HCT116 (cell line): ENCODE measurements around the gene GRIA2. TPM values are rescaled to one million over a fixed set of nuclear protein-coding genes. Genes with fewer than 3 reads are reported as not detected.

Experiments used
- ATAC-seq: fragments of 200-7000 bp; cut with Tn5 transposase; 2 replicates; pipeline ENCODE4 v1.9.1; 2020; ENCODE audit warnings: mild to moderate bottlenecking, moderate library complexity
- BruUV-seq: library from RNA; stranded (reverse); fragments of 400-500 nt; replicated peaks from 2 replicates; lab custom pipeline; 2021; lab: Mats Ljungman, UMichigan
- CTCF ChIA-PET: fragments of 300-600 bp; sonication (Branson Sonifier 250); formaldehyde crosslinking; loops from one replicate; lab custom pipeline; 2021; ENCODE audit warnings: antibody characterized with exemption; lab: Charles Lee
- POLR2A ChIA-PET: fragments of 300-600, 350-600 bp; sonication (Branson Sonifier 250); formaldehyde crosslinking; loops from one replicate; lab custom pipeline; 2021; ENCODE audit warnings: antibody characterized with exemption; lab: Charles Lee
- RAD21 ChIA-PET, 2 experiments: fragments of 300-600 bp; sonication (Branson Sonifier 250); formaldehyde crosslinking; loops; one replicate each; lab custom pipeline; 2023; ENCODE audit warnings: low total read pairs in 2 of 2; ENCODE audit not compliant: uncharacterized antibody in 2 of 2, unreplicated experiment in 2 of 2, low non-redundant PET in 1 of 2; lab: Charles Lee
- DNase-seq: peaks from one replicate; pipeline ENCODE4 v3.0.0-alpha.2; 2010; ENCODE audit warnings: low read depth, low spot score
- H2AFZ ChIP-seq: fragments of 200-600 bp; shearing (Covaris generic), sonication (generic); 2 replicates; pipeline ENCODE4 v1.6.1; 2017; ENCODE audit warnings: low read depth, mixed run types, mixed read lengths, antibody characterized with exemption, low read length; ENCODE audit not compliant: poor library complexity, severe bottlenecking
- H3K27ac ChIP-seq: 2 replicates; pipeline ENCODE4 v1.5.1; 2012; ENCODE audit warnings: low read depth, low read length
- H3K27me3 ChIP-seq: fragments of 200-600 bp; sonication (generic); 2 replicates; pipeline ENCODE4 v1.6.1; 2016; ENCODE audit warnings: mixed run types, low read length, mixed read lengths; ENCODE audit not compliant: insufficient read depth
- H3K36me3 ChIP-seq, 2 experiments: fragments of 200-500 bp in 1 of 2; fragments of 200-600 bp in 1 of 2; sonication (Bioruptor generic) in 1 of 2; sonication (generic) in 1 of 2; 2 replicates each; pipeline versions ENCODE4 v1.5.1 to v1.6.1; 2014 to 2016; ENCODE audit warnings: low read length in 2 of 2, inconsistent platforms in 1 of 2, mixed read lengths in 1 of 2, mixed run types in 1 of 2; ENCODE audit not compliant: insufficient read depth in 2 of 2, control insufficient read depth in 1 of 2
- H3K4me1 ChIP-seq, 2 experiments: fragments of 200-600 bp in 1 of 2; sonication (generic) in 1 of 2; 2 replicates each; pipeline versions ENCODE4 v1.5.1 to v1.6.1; 2012 to 2017; ENCODE audit warnings: low read length in 2 of 2, inconsistent platforms in 1 of 2, mild to moderate bottlenecking in 1 of 2, mixed read lengths in 1 of 2, mixed run types in 1 of 2, moderate library complexity in 1 of 2; ENCODE audit not compliant: insufficient read depth in 2 of 2, control insufficient read depth in 1 of 2
- H3K4me2 ChIP-seq: fragments of 200-600 bp; sonication (generic); 2 replicates; pipeline ENCODE4 v1.6.1; 2017; ENCODE audit warnings: mixed run types, low read length, mixed read lengths
- H3K4me3 ChIP-seq, 2 experiments: fragments of 200-600 bp in 1 of 2; sonication (generic) in 1 of 2; replicated peaks in 1 of 2; 2 replicates each; pipeline ENCODE4 v1.5.1; 2011 to 2016; ENCODE audit warnings: low read length in 2 of 2, control low read depth in 1 of 2, low read depth in 1 of 2, mild to moderate bottlenecking in 1 of 2, mixed read lengths in 1 of 2, mixed run types in 1 of 2
- H3K79me2 ChIP-seq: fragments of 200-600 bp; sonication (generic); 2 replicates; pipeline ENCODE4 v1.6.1; 2017; ENCODE audit warnings: mild to moderate bottlenecking, mixed run types, low read length, moderate library complexity, mixed read lengths; ENCODE audit not compliant: insufficient read depth
- H3K9ac ChIP-seq: fragments of 200-600 bp; sonication (generic); 2 replicates; pipeline ENCODE4 v1.6.1; 2016; ENCODE audit warnings: low read length, mixed read lengths
- H3K9me2 ChIP-seq: fragments of 200-600 bp; sonication (generic), shearing (Covaris generic); 2 replicates; pipeline ENCODE4 v1.6.1; 2017; ENCODE audit warnings: mixed run types, mild to moderate bottlenecking, moderate library complexity; ENCODE audit not compliant: insufficient read depth
- H3K9me3 ChIP-seq, 2 experiments: fragments of 200-500 bp in 1 of 2; fragments of 200-600 bp in 1 of 2; sonication (Bioruptor generic) in 1 of 2; sonication (generic) in 1 of 2; 2 replicates each; pipeline ENCODE4 v1.6.1; 2014 to 2017; ENCODE audit warnings: low read length in 2 of 2, mixed read lengths in 2 of 2, inconsistent platforms in 1 of 2, low read depth in 1 of 2, mild to moderate bottlenecking in 1 of 2, mixed run types in 1 of 2, moderate library complexity in 1 of 2; ENCODE audit not compliant: control insufficient read depth in 1 of 2, insufficient read depth in 1 of 2
- H4K20me1 ChIP-seq: fragments of 200-600 bp; sonication (generic), shearing (Covaris generic); 2 replicates; pipeline ENCODE4 v1.6.1; 2017; ENCODE audit warnings: mixed run types, mild to moderate bottlenecking, moderate library complexity; ENCODE audit not compliant: insufficient read depth
- ATF3 ChIP-seq: IDR thresholded peaks from 2 replicates; pipeline ENCODE4 v1.6.1; 2012
- CEBPB ChIP-seq: IDR thresholded peaks from 2 replicates; pipeline ENCODE4 v1.6.1; 2012; ENCODE audit warnings: low read depth
- CTCF ChIP-seq, 3 experiments: fragments of 200-600 bp in 1 of 3; sonication (generic) in 1 of 3; IDR thresholded peaks in 2 of 3; conservative IDR thresholded peaks in 1 of 3; 2 replicates each; pipeline ENCODE4 v1.5.1; 2012 to 2017; ENCODE audit warnings: low read depth in 2 of 3, low read length in 2 of 3, antibody characterized with exemption in 1 of 3, borderline replicate concordance in 1 of 3, control low read depth in 1 of 3, mild to moderate bottlenecking in 1 of 3, mixed read lengths in 1 of 3, mixed run types in 1 of 3, moderate library complexity in 1 of 3; ENCODE audit not compliant: insufficient read depth in 1 of 3
- EGR1 ChIP-seq: IDR thresholded peaks from 2 replicates; pipeline ENCODE4 v1.6.1; 2012; ENCODE audit warnings: low read depth
- ELF1 ChIP-seq: IDR thresholded peaks from 2 replicates; pipeline ENCODE4 v1.6.1; 2012; ENCODE audit warnings: low read depth, borderline replicate concordance
- EZH2phosphoT487 ChIP-seq: fragments of 200-600 bp; IDR thresholded peaks from 2 replicates; pipeline ENCODE4 v1.6.1; 2018; ENCODE audit warnings: antibody characterized with exemption, borderline replicate concordance
- FOSL1 ChIP-seq: IDR thresholded peaks from 2 replicates; pipeline ENCODE4 v1.6.1; 2012; ENCODE audit warnings: low read depth
- JUND ChIP-seq: IDR thresholded peaks from 2 replicates; pipeline ENCODE4 v1.6.1; 2012
- MAX ChIP-seq: IDR thresholded peaks from 2 replicates; pipeline ENCODE4 v1.6.1; 2012
- POLR2AphosphoS5 ChIP-seq: IDR thresholded peaks from 2 replicates; pipeline ENCODE4 v1.6.1; 2011; ENCODE audit warnings: mild to moderate bottlenecking, low read depth, low read length, moderate library complexity
- RAD21 ChIP-seq: IDR thresholded peaks from 2 replicates; pipeline ENCODE4 v1.6.1; 2012; ENCODE audit warnings: low read depth, mild to moderate bottlenecking
- REST ChIP-seq: IDR thresholded peaks from 2 replicates; pipeline ENCODE4 v1.6.1; 2012; ENCODE audit warnings: low read depth
- SIN3A ChIP-seq: IDR thresholded peaks from 2 replicates; pipeline ENCODE4 v1.6.1; 2012; ENCODE audit warnings: low read depth
- SP1 ChIP-seq: IDR thresholded peaks from 2 replicates; pipeline ENCODE4 v1.6.1; 2012; ENCODE audit warnings: low read depth
- SRF ChIP-seq: IDR thresholded peaks from 2 replicates; pipeline ENCODE4 v1.6.1; 2012; ENCODE audit warnings: low read depth
- YY1 ChIP-seq: IDR thresholded peaks from 2 replicates; pipeline ENCODE4 v1.6.1; 2011; ENCODE audit warnings: low read length, low read depth, moderate library complexity, mild to moderate bottlenecking; ENCODE audit not compliant: insufficient replicate concordance; ENCODE audit errors: extremely low read depth
- ZFX ChIP-seq: fragments of 450-650 bp; IDR thresholded peaks from 2 replicates; pipeline ENCODE4 v1.6.1; 2017
- ZNF274 ChIP-seq: fragments of 200-500 bp; sonication (Bioruptor generic); IDR thresholded peaks from 2 replicates; pipeline ENCODE4 v1.6.1; 2014; ENCODE audit warnings: mild to moderate bottlenecking, low read depth, low read length, inconsistent platforms
- intact Hi-C: fragments of 100-400 bp; cut with micrococcal nuclease; formaldehyde crosslinking; loops from 2 replicates; pipeline ENCODE4 v1.10.0; 2022
- total RNA-seq: library from RNA; stranded (reverse); gene quantifications from one replicate; pipeline ENCODE4 v1.2.1, GENCODE V29; 2021; ENCODE audit not compliant: unreplicated experiment

Gene GRIA2
- total RNA-seq, 1 experiment from 2014 or later: not detected

GRCh38 chr4:157287445-157287844 is 66.9 kb downstream of the GRIA2 start (continued):
- no peak for TF ChIP-seq REST
- TF ChIP-seq SRF: no peak
- TF ChIP-seq SIN3A: no peak

GRCh38 chr4:157290622-157291021 is 70.1 kb downstream of the GRIA2 start:
- H3K9me3 ChIP-seq: no peaks in the 10 kb centered on the region
- POLR2A ChIA-PET: no interaction called here
- H3K4me2 ChIP-seq: no peak overlapping the region
- no TSS peak for BruUV-seq
- H3K4me1 ChIP-seq: no peaks in the 10 kb centered on the region
- no peaks in the 10 kb centered on the region for H3K36me3 ChIP-seq
- RAD21 ChIA-PET: no interaction called here
- intact Hi-C loops: no loop called here
- H2AFZ ChIP-seq: peak overlapping the region; percentile 68
- DNase-seq: no peak
- no peak overlapping the region for H3K4me3 ChIP-seq
- no peaks in the 10 kb centered on the region for H3K27me3 ChIP-seq
- ATAC-seq: no peak
- no peaks in the 10 kb centered on the region for H3K9me2 ChIP-seq
- H3K27ac ChIP-seq: no peak overlapping the region
- no peaks in the 10 kb centered on the region for H4K20me1 ChIP-seq
- TF ChIP-seq REST: no peak
- TF ChIP-seq EZH2phosphoT487: no peak
- no peak for TF ChIP-seq ELF1
- no peak for TF ChIP-seq MAX
- TF ChIP-seq POLR2AphosphoS5: no peak
- no peak for TF ChIP-seq YY1
- no peak for TF ChIP-seq CTCF (IDR thresholded peaks at IDR 0.05 in 2 of 3, conservative IDR thresholded peaks at IDR 0.05 in 1 of 3; ENCODE audit: borderline replicate concordance in 1 of 3, insufficient read depth in 1 of 3, low read depth in 2 of 3, low read length in 2 of 3)
- TF ChIP-seq CEBPB: no peak
- no peak for TF ChIP-seq ZFX
- TF ChIP-seq JUND: no peak
- no peak for TF ChIP-seq SIN3A
- no peak for TF ChIP-seq SP1
- no peak for TF ChIP-seq RAD21
- TF ChIP-seq ZNF274: no peak
- no peak for TF ChIP-seq FOSL1
- TF ChIP-seq ATF3: no peak
- TF ChIP-seq EGR1: no peak
- CTCF ChIA-PET: no interaction called here
- H3K79me2 ChIP-seq: no peaks in the 10 kb centered on the region
- H3K9ac ChIP-seq: no peak overlapping the region
